Activated naive CD4-positive, alpha-beta T cell (primary cell): ENCODE measurements around the gene SLC4A1.

ENCODE experiments used
- DNase-seq, 4 experiments: peaks; one replicate each; lab custom pipeline; 2025; lab: John Stamatoyannopoulos, UW

SLC4A1 gene

DNA sequence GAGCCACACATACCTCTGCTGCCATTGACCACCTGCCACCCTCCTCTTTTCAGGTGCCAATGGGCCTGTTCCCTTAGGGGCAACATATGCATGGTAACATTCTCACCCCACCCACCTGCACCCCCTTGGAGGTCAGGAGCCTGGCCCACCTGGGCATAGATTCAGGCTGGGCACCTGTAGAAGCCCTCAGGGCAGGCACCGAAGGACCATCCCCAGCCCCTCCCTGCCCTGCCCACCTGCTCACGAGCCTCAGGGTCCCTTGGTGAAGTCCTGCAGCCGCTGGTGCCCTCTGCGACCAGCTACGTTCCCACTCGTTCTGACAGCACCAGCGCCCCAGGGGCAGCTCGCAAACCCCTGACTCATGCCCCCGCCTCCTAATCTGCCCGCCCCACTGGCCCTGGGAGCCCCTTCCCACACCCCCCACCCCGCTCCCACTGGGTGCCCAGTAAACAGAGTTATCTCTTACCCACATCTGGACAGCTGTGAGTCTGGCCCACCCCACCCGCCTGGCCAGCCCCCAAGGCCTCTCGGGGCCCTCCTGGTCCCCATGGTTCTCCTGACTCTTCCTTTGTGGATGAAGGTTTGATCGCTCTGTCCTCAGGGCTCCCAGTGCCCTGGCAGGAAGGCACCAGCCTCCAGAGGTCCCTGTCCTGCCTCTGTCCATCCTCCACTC is at the start of gene SLC4A1:
Gene SLC4A1 (minus strand): TSS at position 318 of the 673 bp plus-strand sequence. CDS start 5,269 bp downstream, outside the sequence.
- DNase-seq: no peak

DNA sequence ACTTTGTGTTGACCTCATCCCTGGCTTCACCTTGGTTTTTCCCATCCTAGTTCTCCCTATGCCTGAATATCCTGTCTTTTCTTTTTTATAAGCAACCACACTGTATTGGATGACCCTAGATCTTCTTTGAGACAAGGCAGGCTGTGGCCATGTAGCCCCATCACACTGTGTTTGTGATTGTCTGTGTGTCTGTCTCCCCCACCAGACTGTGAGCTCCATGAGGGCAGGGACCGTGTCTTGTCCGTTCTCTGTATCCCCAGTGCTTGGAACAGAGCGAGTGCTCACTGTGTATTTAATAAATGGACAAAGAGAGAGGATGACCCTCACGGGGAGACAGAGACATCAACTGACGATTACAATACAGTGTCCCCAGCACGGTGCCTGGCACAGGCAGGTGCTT is 49.6 kb upstream of the SLC4A1 start:
- DNase-seq: no peak

DNA sequence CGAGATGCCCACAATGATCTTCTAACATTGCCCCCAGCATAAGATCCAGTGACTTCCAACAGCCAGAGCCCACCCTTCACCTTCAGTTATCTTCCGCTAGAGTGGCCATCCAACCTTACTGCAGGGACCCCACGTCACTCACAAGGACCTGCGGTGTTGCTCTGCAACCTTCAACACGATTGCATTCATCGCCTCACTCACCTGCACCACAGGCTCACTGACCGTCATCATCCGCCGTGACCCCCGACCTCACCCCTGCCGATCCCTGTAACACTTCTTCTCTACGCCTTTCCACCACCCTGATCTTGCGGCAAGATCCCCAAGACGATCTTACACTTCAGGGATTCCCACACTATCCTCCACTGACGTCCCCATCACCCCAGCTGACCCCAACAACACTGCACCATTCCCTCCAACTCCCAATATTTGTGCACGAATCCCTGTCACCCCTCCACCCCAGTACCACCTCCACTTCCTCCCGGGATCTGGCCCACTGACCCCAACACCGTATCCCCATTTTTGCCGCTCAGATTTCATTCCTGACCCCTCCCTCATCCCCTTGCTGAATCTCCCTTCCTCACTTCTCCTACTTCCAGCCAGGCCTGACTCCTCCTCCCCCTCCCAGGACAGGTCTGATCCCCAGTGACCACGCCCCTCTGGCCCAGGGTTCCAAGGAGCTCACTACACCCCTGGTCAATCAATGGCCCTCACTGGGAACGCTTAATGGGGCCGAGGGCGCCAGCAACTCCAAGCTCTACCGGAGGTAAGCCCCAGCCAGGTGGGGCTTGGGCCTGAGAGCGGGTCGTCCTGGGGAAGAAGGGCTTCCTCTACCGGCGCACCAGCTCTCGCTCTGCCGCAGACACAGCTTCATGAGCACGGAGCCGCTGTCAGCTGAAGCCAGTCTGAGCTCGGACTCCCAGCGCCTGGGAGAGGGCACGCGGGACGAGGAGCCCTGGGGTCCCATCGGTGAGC is 48.1 kb upstream of the SLC4A1 start:
- DNase-seq: no peak

DNA sequence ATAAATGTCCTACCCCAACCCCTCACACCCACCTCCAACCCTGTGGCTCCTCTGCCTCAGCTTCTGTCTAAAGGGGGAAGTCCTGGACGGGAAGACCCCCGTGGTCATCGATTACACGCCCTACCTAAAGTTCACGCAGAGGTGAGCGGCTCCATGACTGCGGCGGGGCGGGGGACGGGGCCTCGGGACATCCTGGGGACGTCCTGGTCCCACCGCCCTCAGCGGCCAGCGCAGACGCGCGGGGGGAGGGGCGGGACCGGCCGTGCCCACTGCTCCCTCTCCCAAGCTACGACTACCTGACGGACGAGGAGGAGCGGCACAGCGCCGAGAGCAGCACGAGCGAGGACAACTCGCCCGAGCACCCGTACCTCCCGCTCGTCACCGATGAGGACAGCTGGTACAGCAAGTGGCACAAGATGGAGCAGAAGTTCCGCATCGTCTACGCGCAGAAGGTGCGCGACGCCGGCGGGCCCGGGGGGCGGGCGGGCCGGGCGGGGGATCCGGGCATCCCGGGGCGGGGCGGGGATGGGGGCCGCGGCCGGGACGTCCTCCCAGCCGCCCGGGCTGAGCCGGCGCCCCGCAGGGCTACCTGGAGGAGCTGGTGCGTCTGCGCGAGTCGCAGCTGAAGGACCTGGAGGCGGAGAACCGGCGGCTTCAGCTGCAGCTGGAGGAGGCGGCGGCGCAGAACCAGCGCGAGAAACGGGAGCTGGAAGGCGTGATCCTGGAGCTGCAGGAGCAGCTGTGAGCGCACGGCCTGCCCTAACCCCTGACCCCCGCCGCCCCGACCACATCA is 47.1 kb upstream of the SLC4A1 start:
- DNase-seq: peak in 1 of 4 experiments; percentile 25

DNA sequence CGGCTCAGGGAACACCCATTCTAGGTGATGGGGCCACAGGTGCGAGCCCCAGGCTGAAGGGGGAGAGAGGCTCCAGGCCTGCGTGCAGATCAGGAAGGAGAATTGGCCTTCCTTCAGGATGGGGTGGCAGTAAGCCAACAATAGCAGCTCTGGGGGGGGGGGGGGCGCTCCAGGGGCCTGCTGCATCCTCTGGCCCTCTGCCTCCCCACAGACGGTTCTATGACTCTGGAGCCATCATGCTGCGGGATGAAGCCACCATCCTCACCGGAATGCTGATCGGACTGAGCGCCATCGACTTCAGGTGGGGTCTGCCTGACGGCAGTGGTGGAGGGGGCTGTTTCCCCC is 46.6 kb upstream of the SLC4A1 start:
- no peak for DNase-seq

DNA sequence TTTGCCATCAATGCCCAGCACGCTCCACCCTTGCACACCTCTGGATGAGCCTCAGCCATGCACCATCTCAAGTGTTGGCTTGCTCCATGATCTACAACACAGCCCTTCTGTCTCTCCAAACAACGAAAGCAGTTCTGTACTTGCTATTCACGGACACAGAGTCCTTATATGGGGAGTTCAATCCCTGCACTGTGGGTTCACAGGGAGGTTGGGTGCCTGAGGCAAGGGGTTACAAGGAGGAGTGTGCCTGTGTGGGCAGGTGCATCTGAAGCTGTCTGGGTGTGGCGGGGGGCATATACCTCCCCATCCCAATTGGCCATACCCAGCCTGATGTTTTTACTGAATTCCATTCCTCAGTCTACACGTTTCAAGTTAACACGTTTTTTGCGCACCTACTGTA is 46.1 kb upstream of the SLC4A1 start:
- no peak for DNase-seq

DNA sequence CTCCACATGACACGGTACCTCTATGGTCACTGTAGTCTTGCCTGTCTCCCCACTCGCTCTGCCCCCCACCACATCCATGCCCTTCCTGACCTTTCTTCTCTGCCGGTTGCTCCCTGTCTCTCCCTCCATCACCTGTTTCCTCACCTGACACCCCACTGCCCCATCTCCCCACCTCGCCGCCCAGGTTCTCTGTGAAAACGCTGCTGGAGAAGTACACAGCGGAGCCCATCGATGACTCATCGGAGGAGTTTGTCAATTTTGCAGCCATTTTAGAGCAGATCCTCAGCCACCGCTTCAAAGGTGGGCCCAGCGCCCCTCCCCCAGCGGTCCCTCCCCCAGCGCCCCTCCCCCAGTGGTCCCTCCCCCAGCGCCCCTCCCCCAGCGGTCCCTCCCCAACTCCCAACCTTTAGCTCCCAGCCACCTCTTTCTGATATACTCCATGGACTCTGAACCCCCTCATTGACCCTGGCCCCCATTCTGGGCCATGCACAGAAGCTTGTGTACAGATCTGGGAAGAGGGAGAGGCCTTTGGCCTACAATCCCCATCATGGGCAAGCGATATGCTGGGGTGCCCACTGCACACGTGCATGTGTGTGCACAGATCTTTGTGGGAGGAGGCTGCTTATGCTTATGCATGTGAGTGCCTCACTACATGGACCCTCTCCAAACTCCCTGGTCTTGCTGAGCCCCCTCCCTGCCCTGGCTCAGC is 44.6 kb upstream of the SLC4A1 start:
- no peak for DNase-seq

DNA sequence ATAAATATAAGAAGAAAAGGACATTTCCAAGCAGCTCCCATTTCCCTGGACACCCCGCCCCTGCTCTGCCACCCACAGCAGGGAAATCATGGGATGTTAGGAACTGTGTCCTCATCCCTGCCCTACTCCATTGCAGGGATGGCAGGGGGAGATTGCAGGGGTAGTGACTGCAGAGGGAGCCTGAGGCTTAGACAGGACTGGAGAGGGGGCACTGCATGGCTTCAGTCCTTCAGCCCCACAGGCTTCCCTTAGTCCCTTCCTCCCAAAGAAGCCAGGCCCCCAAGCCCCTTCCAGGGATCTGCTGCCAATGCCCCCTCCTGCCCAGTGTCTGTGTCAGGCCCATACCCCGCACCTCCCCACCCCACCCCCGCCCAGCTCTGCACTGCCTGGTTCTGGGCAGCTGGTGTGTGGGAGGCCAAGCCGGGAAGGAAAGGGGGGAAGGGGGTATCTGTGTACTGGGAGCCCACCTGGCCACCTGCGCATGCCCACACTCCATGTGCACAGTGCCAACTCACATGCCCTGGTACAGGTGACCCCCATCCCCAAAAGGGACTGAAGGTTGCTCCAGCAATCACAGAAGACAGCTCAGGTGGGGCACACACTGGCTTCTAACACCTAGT is 43.7 kb upstream of the SLC4A1 start:
- DNase-seq: no peak

DNA sequence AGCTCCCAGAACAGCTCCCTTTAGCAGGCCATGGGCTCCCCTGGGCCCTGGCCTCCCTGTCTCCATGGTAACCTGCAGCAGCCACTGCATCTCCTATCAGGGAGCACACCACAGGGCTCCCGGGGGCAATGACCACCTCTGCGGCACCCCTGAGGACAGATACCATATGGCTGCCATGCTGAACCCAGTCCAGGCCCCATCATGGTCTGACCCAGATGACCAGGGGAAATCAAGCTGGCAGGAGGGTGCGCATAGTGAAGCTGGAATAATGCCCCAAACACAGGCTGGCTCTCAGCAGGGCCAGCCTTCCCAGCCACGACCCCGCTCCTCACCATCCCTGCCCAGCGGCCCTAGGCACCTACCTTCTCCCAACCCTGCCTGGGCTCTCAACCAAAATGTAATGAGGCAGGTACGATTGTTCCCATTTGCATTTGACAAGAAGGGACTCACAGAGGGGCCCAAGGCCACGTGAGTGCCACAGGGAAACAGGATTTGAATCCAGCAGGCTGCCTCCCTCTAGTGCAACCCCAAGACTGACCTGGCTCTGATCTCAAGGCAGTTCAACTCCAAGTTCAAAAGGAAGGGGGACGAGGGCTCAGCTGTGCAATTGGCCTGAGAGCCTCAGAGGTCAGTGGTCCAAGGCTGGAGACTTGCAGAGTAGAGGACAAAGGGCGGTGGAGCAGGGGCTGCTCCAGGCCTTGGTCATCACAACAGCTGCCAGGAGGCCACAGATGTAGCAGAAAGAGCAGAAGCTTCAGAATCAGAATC is 42.9 kb upstream of the SLC4A1 start:
- DNase-seq: no peak

DNA sequence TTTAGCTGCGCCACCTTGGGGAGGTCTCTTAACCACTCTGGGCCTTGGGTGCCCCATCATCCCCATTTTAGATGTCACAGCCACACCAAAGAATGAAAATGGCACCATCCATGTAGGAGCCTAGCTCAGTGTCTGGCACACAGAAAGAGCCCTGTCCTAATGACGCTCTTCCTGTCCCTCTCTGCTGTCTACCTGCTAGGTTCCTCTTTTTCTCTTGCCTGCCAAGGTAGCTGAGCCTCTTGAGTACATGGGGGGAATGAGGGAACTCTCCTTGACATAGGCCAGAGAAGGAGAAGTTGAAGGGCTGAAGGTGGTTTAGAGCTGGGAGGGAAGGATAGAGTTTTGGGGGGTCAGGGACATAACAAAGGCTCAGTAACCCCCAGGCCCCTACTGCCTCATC is 42.3 kb upstream of the SLC4A1 start:
- no peak for DNase-seq

DNA sequence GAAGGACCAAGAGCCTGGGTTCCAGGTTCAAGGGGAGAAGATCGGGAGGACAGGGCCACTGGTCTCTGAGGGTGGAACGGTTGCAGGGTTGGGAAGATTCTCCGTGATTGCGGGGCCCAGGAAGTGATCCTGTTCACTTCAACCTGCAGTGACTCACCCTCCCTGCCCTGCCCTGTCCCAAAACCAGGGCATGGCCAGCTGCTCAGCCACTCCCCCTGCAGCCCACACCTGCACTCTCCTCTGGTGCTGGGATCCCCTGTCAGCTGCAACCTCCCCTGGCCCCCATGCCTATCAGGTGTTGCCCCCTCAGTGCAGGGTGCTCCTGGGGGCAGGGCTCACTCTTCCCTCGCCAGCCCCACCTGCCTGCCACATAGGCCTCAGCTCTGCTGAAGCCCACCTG is 41.5 kb upstream of the SLC4A1 start:
- DNase-seq: no peak

DNA sequence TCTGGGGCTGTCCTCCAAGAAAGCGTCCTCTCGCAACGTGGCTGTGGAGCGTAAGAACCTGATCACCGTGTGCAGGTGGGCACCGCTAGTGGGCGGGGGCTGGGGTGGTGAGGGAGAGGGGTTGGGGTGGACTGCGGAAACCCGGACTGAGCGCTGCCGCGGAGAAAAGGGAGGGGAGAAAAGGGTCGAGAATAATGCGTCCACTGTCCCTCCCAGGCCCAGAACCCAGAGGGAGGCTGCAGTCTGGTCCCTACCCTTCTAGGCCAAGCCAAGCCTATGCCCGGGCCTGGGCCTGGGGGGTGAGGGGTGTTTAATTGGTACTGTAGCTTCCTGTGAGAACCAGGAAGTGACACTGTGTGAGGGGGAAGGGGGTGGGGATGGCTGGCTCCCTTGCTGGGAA is 40.9 kb upstream of the SLC4A1 start:
- no peak for DNase-seq

DNA sequence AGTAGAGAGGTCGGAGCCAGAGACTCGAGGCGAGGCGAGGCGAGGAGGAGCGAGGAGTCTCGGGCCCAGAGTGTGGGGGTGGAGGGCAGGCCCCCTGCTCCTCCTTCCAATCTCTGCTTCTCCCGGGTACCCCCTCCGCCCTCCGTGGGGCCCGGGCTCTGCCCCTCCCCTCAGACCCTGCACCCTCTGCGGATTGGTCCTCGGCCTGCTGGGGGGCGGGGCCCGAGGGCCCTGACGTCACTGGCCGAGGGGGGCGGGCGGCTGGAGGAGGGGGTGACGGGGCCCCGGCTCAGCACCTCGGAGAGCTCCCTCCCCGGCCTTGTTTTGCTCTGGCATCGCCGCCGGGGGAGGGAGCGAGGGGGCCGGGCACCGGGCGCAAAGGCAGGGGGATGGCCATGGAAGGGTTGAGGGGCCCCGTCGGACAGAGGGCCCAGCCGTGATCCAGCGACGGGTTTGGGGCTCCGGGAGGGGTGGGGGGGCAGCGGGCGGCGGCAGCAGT is 40.4 kb upstream of the SLC4A1 start, which contains the start of gene RUNDC3A:
Gene RUNDC3A (plus strand): TSS at position 282 of the 499 bp plus-strand sequence. CDS start 232 bp downstream, outside the sequence.
- DNase-seq: peak; percentile 59 to 82 (median 72)

DNA sequence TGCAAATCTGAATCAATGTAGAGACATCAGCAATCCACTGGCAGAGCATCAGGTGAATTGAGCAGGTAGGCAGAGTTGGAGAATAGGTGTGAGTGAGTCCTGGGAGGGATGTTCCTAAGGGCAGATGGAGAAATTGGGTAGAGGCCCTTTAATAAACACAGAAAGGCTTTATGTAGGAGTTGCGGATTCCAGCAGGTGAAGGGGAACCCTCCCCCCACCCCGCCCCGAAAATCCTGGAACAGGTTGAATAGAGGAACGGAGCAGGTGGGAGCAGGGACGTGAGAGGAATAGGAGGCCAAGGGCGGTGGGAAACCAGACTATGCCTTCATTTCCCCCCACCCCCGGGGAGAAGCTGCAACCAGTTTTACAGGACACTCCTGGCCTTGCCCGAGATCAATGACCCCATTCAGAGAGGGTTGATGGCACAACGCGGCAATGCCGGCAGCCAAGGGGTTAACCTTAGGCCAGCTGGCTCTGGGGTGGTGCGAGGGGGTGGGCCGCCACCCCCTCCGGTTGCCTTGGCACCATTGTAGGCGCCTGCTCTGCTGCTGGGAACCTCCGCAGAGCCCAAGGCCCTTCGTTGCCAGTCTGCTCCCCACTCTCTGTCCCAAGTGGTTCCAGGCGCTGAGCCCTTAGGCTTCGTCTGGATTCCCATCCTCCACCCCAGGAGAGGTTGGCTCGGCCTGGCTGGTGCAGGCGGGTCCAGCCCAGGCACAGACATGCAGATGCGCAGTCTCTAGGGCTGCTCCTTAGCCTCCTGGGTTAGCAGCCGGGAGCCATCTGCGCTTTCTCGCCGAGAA is 39.7 kb upstream of the SLC4A1 start:
- DNase-seq: no peak

DNA sequence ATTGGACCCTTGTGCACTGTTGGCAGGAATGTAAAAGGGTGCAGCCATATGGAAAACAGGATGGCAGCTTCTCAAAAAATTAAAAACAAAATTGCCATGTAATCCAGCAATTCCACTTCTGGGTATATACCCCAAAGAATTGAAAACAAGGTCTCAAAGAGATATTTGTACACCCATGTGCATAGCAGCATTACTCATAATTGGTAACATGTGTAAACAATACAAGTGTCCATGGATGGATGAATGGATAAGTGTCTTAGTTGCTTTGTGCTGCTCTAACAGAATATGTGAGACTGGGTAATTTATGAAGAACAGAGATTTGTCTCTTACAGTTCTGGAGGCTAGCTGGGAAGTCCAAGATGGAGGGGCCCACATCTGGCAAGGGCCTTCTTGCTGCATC is 36.7 kb upstream of the SLC4A1 start:
- DNase-seq: no peak

DNA sequence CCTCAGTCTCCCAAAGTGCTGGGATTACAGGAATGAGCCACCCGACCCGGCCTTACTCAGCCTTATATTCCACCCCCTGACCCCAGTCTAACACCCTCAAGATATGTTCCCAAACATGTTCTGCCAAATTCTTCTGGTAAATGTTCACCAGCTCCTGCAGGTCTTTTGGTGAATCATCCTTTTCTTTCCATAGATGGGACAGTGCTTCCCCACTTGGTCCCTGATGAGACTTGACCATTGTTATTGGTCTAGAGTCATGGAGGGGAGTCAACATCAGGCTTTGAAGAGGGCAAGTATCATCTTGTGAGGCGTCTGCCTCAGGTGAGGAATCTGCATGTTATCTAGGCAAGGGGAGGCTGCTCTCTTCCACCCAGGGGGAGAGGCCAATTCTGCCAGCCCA is 30.0 kb upstream of the SLC4A1 start:
- no peak for DNase-seq

DNA sequence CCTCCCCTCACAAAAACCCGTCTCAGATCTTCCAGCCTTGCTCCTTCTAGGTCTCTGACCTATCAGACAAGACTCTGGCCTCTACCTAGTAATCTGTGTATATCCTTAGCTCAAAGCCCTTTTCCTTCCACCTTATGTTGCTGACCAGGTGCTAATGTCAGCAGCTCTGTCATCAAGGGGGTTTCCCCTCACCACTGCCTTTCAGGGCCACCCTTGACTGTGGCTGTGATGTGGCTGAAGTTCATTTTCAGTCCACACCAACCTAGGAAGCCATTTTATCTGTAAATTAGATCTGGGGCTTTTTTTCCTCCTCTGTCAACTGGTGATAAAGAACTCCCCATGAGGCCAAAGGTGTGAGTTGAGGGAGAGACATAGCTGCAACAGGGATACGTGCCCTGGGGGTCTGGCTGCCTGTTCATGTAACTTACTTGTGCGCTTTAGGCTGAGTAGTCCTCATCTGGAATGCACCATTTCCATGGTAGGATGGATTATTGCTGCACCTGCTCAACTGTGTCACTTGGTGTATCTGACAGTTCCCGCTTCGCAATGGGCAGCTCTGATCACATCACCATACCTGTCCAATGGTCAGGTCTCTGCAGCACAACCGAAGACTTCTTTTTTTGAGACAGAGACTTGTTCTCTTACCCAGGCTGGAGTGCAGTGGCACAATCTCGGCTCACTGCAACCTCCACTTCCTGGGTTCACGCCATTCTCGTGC is 25.7 kb upstream of the SLC4A1 start:
- no peak for DNase-seq

DNA sequence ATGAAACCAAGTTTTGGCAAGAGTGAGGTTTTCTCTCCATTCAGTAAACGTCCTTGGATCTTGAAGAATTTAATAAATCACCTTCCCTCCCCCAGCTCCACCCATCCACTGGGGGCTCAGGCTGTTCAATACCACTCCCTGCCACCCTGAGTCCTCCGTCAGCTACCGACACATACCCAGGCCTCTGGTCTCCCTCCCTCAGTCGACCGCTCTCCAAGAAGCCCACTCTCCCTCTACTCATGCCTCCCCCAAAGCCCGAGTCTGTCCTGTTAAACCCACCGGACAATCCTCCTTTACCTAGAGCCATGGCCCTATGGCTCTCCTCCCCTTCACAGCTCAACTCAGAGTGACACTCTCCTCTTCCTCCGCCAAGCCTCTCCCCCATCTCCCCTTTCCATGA is 19.7 kb upstream of the SLC4A1 start:
- DNase-seq: no peak

DNA sequence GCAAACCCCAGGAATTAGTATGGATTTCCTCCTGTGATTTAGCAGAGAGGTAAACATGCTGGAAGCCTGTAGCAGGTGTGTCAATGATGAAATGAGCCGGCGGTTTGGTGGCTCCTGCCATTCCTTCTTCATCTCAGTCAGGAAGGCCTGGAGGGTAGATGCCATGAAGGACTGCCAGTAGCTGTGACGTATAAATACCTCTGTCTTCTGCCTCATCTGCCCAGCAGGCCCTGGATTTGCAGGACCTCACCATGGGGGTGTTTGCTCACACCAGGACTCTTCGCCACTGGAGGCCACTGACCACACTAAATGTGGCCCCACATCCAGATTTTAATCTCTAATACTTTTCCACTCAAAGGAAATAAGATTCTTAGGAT is 16.1 kb upstream of the SLC4A1 start:
- no peak for DNase-seq
